ENCODE data around the gene TMEM121. TPM values are rescaled to one million over a fixed set of nuclear protein-coding genes. Genes with fewer than 3 reads are reported as not detected.

TMEM121 gene
- polyA plus RNA-seq, 1 of the 3 experiments (the other 2 are of a cell fraction) = 9.1 TPM

DNA sequence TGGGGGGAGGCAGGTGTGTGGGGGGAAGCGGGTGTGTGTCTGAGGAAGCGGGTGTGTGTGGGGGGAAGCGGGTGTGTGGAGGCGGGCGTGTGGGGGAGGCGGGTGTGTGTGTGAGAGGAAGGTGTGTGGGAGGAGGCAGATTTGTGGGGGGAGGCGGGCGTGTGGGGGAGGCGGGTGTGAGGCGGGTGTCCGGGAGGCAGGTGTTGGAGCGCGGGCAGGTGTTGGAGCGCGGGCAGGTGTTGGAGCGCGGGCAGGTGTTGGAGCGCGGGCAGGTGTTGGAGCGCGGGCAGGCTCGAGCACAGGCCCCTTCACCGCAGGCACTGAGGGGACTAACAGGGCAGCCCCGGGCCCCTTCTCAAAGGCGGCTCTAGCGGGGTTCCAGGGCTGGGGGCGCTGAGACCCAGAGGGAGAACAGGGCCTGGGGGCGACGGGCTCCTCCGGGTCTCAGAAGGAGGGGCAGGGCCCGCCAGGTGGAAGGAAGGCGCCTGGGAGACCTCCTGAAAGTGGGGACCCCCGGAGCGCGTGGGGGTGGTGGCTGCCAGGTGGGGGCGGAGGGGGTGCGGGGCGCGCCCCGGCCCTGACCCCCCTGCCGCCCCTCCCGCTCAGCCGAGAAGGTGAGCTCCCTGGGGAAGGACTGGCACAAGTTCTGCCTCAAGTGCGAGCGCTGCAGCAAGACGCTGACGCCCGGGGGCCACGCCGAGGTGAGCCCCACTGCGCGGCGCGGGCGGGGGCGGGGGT is 48.6 kb upstream of the TMEM121 start:
- CTCF ChIA-PET = interaction anchor here (2.4 to 4.7 kb wide), 3 partner anchors 8 to 12 kb away, joined by 12 to 80 read pairs (median 34); partner anchors contain the start of genes CRIP1 and TEDC1
- Histone ChIP-seq H3K4me1 (ENCODE audit: control insufficient read depth in 1 of 2, insufficient read depth in 2 of 2, low read depth in 1 of 2, low read length in 1 of 2) (peaks cover 36 to 60% of the 10 kb centered on the region in 2 experiments; a peak in 3 of 4 replicates), H3K9ac (no peak overlapping the region), H3F3A (replicated peaks; ENCODE audit: insufficient read depth) (peaks cover 36% of the 10 kb centered on the region), H3K9me2 (no peaks in the 10 kb centered on the region), H3K27me3 (ENCODE audit: insufficient read depth) (no peaks in the 10 kb centered on the region), H3K4me2 (no peak overlapping the region), H3K36me3 (replicated peaks in 1 of 2; ENCODE audit: control insufficient read depth in 1 of 2, insufficient read depth in 2 of 2, low read length in 1 of 2) (peaks cover 0 to 2% of the 10 kb centered on the region in 2 experiments), H3K79me2 (ENCODE audit: insufficient read depth) (peaks cover 32% of the 10 kb centered on the region), H3K4me3 (ENCODE audit: low read depth in 2 of 2, low read length in 1 of 2) (peak overlapping the region in 1 of 2 experiments; percentile 92; a peak in 1 of 4 replicates), H3K9me3 (no peaks in the 10 kb centered on the region), H2AFZ (ENCODE audit: low read depth) (no peak overlapping the region), H4K20me1 (ENCODE audit: insufficient read depth) (peaks cover 6% of the 10 kb centered on the region; the same call in 1 of the 2 replicates), H3K27ac (ENCODE audit: low read depth in 2 of 2, low read length in 1 of 2) (peak overlapping the region in 1 of 2 experiments; percentile 99; a peak in 2 of 4 replicates)
- 91% methylated on average over 32 of the region's 56 CpGs for WGBS (ENCODE audit: low lambda C conversion rate)
- DNase-seq = no peak
- TF ChIP-seq GABPA (IDR thresholded peaks at IDR 0.05; ENCODE audit: low read depth) (no peak), EP300 (IDR thresholded peaks at IDR 0.05; ENCODE audit: borderline replicate concordance in 1 of 2, low read depth in 1 of 2, low read length in 1 of 2) (no peak), MEF2A (IDR thresholded peaks at IDR 0.05; ENCODE audit: borderline replicate concordance, low read depth) (no peak), SMC3 (IDR thresholded peaks at IDR 0.05; ENCODE audit: low read depth, low read length) (no peak)
- TF ChIP-seq, protein P1, sequence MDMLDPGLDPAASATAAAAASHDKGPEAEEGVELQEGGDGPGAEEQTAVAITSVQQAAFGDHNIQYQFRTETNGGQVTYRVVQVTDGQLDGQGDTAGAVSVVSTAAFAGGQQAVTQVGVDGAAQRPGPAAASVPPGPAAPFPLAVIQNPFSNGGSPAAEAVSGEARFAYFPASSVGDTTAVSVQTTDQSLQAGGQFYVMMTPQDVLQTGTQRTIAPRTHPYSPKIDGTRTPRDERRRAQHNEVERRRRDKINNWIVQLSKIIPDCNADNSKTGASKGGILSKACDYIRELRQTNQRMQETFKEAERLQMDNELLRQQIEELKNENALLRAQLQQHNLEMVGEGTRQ (IDR thresholded peaks at IDR 0.05; ENCODE audit: borderline replicate concordance, low read depth, low read length) = no peak
- POLR2A ChIA-PET = no interaction called here

DNA sequence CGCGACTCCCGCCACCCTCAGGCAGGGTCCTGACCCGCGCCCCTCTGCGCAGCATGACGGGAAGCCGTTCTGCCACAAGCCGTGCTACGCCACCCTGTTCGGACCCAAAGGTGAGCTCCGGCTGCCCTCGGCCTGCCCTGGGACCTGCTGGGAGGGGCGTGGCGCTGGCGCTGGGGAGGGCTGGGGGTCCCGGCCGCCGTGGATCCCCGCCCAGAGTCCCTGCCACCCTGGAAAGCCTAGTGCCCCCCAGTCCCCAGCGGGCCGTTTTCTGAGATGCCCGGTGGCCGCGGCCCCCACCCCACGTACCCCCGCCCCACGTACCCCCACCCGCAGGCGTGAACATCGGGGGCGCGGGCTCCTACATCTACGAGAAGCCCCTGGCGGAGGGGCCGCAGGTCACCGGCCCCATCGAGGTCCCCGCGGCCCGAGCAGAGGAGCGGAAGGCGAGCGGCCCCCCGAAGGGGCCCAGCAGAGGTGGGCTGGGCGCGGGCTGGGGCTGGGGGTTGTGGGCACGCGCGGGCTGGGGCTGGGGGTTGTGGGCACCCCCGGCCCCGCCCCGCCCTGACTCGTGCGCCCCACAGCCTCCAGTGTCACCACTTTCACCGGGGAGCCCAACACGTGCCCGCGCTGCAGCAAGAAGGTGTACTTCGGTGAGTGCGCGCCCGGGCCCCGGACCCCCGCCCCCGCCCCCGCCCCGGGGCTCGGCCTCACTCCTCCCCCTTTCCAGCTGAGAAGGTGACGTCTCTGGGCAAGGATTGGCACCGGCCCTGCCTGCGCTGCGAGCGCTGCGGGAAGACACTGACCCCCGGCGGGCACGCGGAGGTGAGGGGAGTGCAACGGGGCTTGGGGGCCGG is 47.8 kb upstream of the TMEM121 start:
- peaks cover 34 to 60% of the 10 kb centered on the region in 2 experiments; a peak in 3 of 4 replicates for H3K4me1 ChIP-seq (ENCODE audit: control insufficient read depth in 1 of 2, insufficient read depth in 2 of 2, low read depth in 1 of 2, low read length in 1 of 2)
- POLR2A ChIA-PET = no interaction called here
- H3K27ac ChIP-seq (ENCODE audit: low read depth in 2 of 2, low read length in 1 of 2) = no peak overlapping the region
- H4K20me1 ChIP-seq (ENCODE audit: insufficient read depth) = peaks cover 6% of the 10 kb centered on the region; the same call in 1 of the 2 replicates
- no peak overlapping the region for H3K4me3 ChIP-seq (ENCODE audit: low read depth in 2 of 2, low read length in 1 of 2)
- CTCF ChIA-PET = interaction anchor here (4.7 kb wide), 1 partner anchor 12 kb away, joined by 80 read pairs; the partner anchor contains the start of gene TEDC1
- peaks cover 0 to 2% of the 10 kb centered on the region in 2 experiments for H3K36me3 ChIP-seq (replicated peaks in 1 of 2; ENCODE audit: control insufficient read depth in 1 of 2, insufficient read depth in 2 of 2, low read length in 1 of 2)
- WGBS (ENCODE audit: low lambda C conversion rate) = 93% methylated on average over 11 of the region's 81 CpGs
- no peak for DNase-seq
- H3K79me2 ChIP-seq (ENCODE audit: insufficient read depth) = peaks cover 32% of the 10 kb centered on the region
- no peaks in the 10 kb centered on the region for H3K9me3 ChIP-seq
- H3K9me2 ChIP-seq = no peaks in the 10 kb centered on the region
- no peak overlapping the region for H2AFZ ChIP-seq (ENCODE audit: low read depth)
- H3F3A ChIP-seq (replicated peaks; ENCODE audit: insufficient read depth) = peaks cover 34% of the 10 kb centered on the region
- no peaks in the 10 kb centered on the region for H3K27me3 ChIP-seq (ENCODE audit: insufficient read depth)
- no peak overlapping the region for H3K4me2 ChIP-seq
- no peak overlapping the region for H3K9ac ChIP-seq
- TF ChIP-seq TAF1 (IDR thresholded peaks at IDR 0.05; ENCODE audit: borderline replicate concordance, low read depth, low read length) (no peak), RAD21 (IDR thresholded peaks at IDR 0.05; ENCODE audit: low read length) (no peak), SIN3A (IDR thresholded peaks at IDR 0.05; ENCODE audit: borderline replicate concordance, low read depth, low read length) (no peak), EP300 (IDR thresholded peaks at IDR 0.05; ENCODE audit: borderline replicate concordance in 1 of 2, low read depth in 1 of 2, low read length in 1 of 2) (no peak), FOSL2 (IDR thresholded peaks at IDR 0.05; ENCODE audit: borderline replicate concordance, low read depth) (no peak), RCOR1 (IDR thresholded peaks at IDR 0.05; ENCODE audit: low read length) (no peak), FOXJ3 (CRISPR knock-in tag; IDR thresholded peaks at IDR 0.05) (no peak)
- TF ChIP-seq, protein P2, sequence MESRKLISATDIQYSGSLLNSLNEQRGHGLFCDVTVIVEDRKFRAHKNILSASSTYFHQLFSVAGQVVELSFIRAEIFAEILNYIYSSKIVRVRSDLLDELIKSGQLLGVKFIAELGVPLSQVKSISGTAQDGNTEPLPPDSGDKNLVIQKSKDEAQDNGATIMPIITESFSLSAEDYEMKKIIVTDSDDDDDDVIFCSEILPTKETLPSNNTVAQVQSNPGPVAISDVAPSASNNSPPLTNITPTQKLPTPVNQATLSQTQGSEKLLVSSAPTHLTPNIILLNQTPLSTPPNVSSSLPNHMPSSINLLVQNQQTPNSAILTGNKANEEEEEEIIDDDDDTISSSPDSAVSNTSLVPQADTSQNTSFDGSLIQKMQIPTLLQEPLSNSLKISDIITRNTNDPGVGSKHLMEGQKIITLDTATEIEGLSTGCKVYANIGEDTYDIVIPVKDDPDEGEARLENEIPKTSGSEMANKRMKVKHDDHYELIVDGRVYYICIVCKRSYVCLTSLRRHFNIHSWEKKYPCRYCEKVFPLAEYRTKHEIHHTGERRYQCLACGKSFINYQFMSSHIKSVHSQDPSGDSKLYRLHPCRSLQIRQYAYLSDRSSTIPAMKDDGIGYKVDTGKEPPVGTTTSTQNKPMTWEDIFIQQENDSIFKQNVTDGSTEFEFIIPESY (IDR thresholded peaks at IDR 0.05; ENCODE audit: borderline replicate concordance, low read depth) = no peak
- TF ChIP-seq, protein P3, sequence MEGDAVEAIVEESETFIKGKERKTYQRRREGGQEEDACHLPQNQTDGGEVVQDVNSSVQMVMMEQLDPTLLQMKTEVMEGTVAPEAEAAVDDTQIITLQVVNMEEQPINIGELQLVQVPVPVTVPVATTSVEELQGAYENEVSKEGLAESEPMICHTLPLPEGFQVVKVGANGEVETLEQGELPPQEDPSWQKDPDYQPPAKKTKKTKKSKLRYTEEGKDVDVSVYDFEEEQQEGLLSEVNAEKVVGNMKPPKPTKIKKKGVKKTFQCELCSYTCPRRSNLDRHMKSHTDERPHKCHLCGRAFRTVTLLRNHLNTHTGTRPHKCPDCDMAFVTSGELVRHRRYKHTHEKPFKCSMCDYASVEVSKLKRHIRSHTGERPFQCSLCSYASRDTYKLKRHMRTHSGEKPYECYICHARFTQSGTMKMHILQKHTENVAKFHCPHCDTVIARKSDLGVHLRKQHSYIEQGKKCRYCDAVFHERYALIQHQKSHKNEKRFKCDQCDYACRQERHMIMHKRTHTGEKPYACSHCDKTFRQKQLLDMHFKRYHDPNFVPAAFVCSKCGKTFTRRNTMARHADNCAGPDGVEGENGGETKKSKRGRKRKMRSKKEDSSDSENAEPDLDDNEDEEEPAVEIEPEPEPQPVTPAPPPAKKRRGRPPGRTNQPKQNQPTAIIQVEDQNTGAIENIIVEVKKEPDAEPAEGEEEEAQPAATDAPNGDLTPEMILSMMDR (IDR thresholded peaks at IDR 0.05) = no peak
- TF ChIP-seq, protein P4, sequence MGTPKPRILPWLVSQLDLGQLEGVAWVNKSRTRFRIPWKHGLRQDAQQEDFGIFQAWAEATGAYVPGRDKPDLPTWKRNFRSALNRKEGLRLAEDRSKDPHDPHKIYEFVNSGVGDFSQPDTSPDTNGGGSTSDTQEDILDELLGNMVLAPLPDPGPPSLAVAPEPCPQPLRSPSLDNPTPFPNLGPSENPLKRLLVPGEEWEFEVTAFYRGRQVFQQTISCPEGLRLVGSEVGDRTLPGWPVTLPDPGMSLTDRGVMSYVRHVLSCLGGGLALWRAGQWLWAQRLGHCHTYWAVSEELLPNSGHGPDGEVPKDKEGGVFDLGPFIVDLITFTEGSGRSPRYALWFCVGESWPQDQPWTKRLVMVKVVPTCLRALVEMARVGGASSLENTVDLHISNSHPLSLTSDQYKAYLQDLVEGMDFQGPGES (IDR thresholded peaks at IDR 0.05; ENCODE audit: low read depth, low read length) = no peak
- TF ChIP-seq, protein P5, sequence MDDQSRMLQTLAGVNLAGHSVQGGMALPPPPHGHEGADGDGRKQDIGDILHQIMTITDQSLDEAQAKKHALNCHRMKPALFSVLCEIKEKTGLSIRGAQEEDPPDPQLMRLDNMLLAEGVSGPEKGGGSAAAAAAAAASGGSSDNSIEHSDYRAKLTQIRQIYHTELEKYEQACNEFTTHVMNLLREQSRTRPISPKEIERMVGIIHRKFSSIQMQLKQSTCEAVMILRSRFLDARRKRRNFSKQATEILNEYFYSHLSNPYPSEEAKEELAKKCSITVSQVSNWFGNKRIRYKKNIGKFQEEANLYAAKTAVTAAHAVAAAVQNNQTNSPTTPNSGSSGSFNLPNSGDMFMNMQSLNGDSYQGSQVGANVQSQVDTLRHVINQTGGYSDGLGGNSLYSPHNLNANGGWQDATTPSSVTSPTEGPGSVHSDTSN (IDR thresholded peaks at IDR 0.05) = no peak

Measured in SK-N-SH (cell line).